BLaER1 (cell line): Measurements from ENCODE around the gene NKTR.

Experiments
- H3K27ac ChIP-seq: shearing (Covaris generic); formaldehyde crosslinking; 2 replicates; pipeline ENCODE4 v1.8.1; 2022
- H3K27me3 ChIP-seq: shearing (Covaris generic); formaldehyde crosslinking; 2 replicates; pipeline ENCODE4 v1.8.1; 2022
- H3K36me3 ChIP-seq: shearing (Covaris generic); formaldehyde crosslinking; 2 replicates; pipeline ENCODE4 v1.8.1; 2022
- H3K4me1 ChIP-seq: shearing (Covaris generic); formaldehyde crosslinking; 2 replicates; pipeline ENCODE4 v1.8.1; 2022
- H3K4me2 ChIP-seq: shearing (Covaris generic); formaldehyde crosslinking; 2 replicates; pipeline ENCODE4 v1.8.1; 2022
- H3K4me3 ChIP-seq: shearing (Covaris generic); formaldehyde crosslinking; 2 replicates; pipeline ENCODE4 v1.8.1; 2022
- H3K9ac ChIP-seq: shearing (Covaris generic); formaldehyde crosslinking; 2 replicates; pipeline ENCODE4 v1.8.1; 2022
- H3K9me3 ChIP-seq: shearing (Covaris generic); formaldehyde crosslinking; 2 replicates; pipeline ENCODE4 v1.8.1; 2022
- H4K20me1 ChIP-seq: shearing (Covaris generic); formaldehyde crosslinking; 2 replicates; pipeline ENCODE4 v1.8.1; 2022
- Cebpa-rat ChIP-seq: shearing (Covaris generic); IDR thresholded peaks from 2 replicates; pipeline ENCODE4 v1.8.1; 2022

The NKTR gene

GRCh38 chr3:42685891-42686820 is 85.7 kb downstream of the NKTR start:
- Histone ChIP-seq H3K36me3 (no peaks in the 10 kb centered on the region), H3K9me3 (no peaks in the 10 kb centered on the region), H4K20me1 (no peaks in the 10 kb centered on the region), H3K27ac (no peak overlapping the region), H3K4me2 (no peak overlapping the region), H3K4me3 (no peak overlapping the region), H3K9ac (no peak overlapping the region), H3K4me1 (peaks cover 26% of the 10 kb centered on the region), H3K27me3 (no peaks in the 10 kb centered on the region)
- no peak for TF ChIP-seq Cebpa-rat

DNA sequence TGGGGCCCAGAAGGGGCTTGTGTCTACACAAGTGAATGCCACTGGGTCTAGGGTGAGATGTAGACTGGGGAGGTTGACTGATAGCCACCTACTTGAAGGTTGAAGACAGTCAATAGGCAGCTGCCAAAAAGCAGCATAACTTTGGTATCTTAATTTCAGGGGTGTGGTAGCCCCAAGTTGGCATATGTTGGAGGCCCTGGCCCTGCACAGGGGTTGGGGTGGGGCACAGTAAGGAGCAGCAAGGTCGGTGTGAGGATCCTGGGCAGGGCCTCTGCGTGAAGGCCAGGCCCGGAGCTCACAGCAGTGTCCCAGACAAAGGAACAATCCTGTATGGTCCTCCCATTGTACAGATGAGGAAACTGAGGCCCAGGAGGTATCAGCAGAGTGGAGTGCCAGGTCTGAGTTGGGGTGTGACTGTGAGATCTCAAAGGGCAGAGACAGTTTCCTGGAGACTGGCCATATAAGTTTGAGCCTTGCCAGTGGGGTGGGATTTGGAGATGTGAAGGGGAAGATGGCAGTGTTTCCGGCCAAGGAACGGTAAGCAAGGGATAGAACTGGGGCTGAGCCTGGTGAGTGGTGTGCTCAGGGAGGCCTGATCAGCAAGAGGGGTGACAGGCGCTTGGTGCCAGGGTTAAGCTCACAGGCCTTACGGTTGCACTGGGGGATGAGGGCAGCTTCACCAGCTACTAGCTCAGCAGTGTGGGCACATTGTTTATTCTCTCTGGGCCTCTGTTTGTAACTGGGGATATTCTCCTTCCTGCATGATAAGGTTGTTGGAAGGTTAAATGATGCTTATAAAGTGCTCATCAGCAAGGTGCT is 86.6 kb downstream of the NKTR start:
- Histone ChIP-seq H3K27me3 (no peaks in the 10 kb centered on the region), H3K4me2 (no peak overlapping the region), H3K4me1 (peaks cover 34% of the 10 kb centered on the region)

GRCh38 chr3:42688016-42688415 is 87.5 kb downstream of the NKTR start:
- Histone ChIP-seq H3K4me2 (no peak overlapping the region), H3K9me3 (no peaks in the 10 kb centered on the region), H3K9ac (no peak overlapping the region), H3K4me1 (peaks cover 40% of the 10 kb centered on the region), H3K4me3 (no peak overlapping the region), H3K36me3 (no peaks in the 10 kb centered on the region), H3K27ac (no peak overlapping the region), H3K27me3 (no peaks in the 10 kb centered on the region), H4K20me1 (no peaks in the 10 kb centered on the region)
- TF ChIP-seq Cebpa-rat: no peak

More for the DNA sequence above, 86.6 kb downstream of the NKTR start:
- TF ChIP-seq Cebpa-rat: no peak
- no peaks in the 10 kb centered on the region for H3K9me3 ChIP-seq
- no peak overlapping the region for H3K27ac ChIP-seq
- H3K9ac ChIP-seq: no peak overlapping the region
- H3K4me3 ChIP-seq: no peak overlapping the region
- H3K36me3 ChIP-seq: no peaks in the 10 kb centered on the region
- no peaks in the 10 kb centered on the region for H4K20me1 ChIP-seq

DNA sequence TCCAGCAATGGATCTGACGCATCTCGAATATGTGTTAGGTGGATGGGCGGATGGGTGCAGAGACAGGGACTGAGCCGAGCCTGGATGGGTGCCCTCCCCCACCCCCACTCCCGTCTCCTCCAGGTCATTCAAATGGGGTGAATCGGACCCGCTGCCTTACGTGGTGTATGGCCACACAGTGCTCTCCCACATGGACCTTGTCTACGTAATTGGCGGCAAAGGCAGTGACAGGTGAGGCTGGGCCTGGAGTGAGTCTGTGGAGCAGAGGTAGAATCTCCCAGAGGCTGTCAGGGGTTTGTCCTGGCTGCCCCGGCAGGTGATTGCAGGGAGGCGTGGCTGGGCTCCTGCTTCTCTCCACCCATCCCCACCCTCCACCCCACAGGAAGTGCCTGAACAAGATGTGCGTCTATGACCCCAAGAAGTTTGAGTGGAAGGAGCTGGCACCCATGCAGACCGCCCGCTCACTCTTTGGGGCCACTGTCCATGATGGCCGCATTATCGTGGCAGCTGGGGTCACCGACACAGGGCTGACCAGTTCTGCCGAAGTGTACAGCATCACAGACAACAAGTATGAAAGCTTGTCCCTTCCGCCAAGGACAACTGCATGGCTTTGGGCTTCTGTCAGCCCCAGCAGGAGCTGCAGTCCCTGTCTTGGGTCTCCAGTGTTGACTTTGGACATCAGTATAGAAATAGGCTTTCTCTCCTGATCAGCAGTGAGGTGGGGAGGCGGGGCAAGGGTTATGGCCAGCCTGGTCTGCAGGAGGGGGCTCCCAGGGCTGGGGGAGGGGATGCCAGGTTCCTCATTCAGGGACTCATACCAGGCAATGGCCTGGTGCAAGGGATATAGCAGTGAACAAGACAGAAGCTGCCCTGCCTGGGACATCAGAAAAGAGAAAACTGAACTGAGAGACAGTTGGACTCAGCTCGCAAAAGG is 88.3 kb downstream of the NKTR start:
- Histone ChIP-seq H3K36me3 (no peaks in the 10 kb centered on the region), H3K4me3 (no peak overlapping the region), H3K9ac (no peak overlapping the region), H4K20me1 (no peaks in the 10 kb centered on the region), H3K4me2 (no peak overlapping the region), H3K9me3 (no peaks in the 10 kb centered on the region), H3K27ac (no peak overlapping the region), H3K27me3 (no peaks in the 10 kb centered on the region), H3K4me1 (peaks cover 40% of the 10 kb centered on the region)
- no peak for TF ChIP-seq Cebpa-rat

- Histone ChIP-seq H3K4me3 (no peak overlapping the region), H4K20me1 (no peaks in the 10 kb centered on the region), H3K9me3 (no peaks in the 10 kb centered on the region), H3K4me1 (peaks cover 40% of the 10 kb centered on the region), H3K27me3 (no peaks in the 10 kb centered on the region), H3K36me3 (no peaks in the 10 kb centered on the region), H3K27ac (no peak overlapping the region), H3K9ac (no peak overlapping the region), H3K4me2 (no peak overlapping the region)
- TF ChIP-seq Cebpa-rat: no peak
Observed at GRCh38 chr3:42689421-42690014, 89.0 kb downstream of the NKTR start.

DNA sequence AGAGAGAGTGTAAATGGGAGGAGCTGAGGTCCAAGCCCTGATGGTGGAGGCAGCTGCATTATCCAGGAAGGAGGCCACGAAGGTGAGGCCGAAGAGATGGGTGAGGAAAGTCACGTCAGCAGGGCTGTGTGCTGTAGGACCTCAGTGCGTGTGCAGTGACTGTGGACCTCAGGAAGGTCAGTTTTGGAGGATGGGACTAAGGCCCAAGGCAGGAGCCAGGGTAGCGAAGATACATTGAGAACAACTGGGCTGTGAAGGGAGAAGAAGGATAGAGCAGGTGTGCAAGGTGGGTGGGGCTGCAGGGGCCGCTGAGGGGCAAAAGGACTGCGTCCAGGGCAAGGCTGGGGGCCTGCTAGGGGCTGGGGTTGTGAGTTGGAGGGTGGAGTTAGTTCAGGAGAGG is 89.7 kb downstream of the NKTR start:
- no peak overlapping the region for H3K4me3 ChIP-seq
- no peaks in the 10 kb centered on the region for H3K36me3 ChIP-seq
- no peak overlapping the region for H3K9ac ChIP-seq
- H3K4me2 ChIP-seq: peak overlapping the region; percentile 71; the same call in 1 of the 2 replicates
- H3K4me1 ChIP-seq: peaks cover 40% of the 10 kb centered on the region
- no peak for TF ChIP-seq Cebpa-rat
- H3K27ac ChIP-seq: peak overlapping the region; percentile 67; the same call in 1 of the 2 replicates
- no peaks in the 10 kb centered on the region for H3K27me3 ChIP-seq
- no peaks in the 10 kb centered on the region for H4K20me1 ChIP-seq
- H3K9me3 ChIP-seq: no peaks in the 10 kb centered on the region

GRCh38 chr3:42690766-42691680 is 90.5 kb downstream of the NKTR start:
- no peak for TF ChIP-seq Cebpa-rat
- Histone ChIP-seq H3K9ac (0 out of 2 replicates have a peak overlapping the region, but pooled peaks have one; percentile 13), H3K36me3 (no peaks in the 10 kb centered on the region), H3K4me3 (no peak overlapping the region), H3K4me1 (peaks cover 40% of the 10 kb centered on the region), H3K9me3 (no peaks in the 10 kb centered on the region), H3K27me3 (no peaks in the 10 kb centered on the region), H3K4me2 (peak overlapping the region; percentile 71), H4K20me1 (no peaks in the 10 kb centered on the region), H3K27ac (peak overlapping the region; percentile 67)
